ENCODE measurements around the gene PPEF1.

DNA sequence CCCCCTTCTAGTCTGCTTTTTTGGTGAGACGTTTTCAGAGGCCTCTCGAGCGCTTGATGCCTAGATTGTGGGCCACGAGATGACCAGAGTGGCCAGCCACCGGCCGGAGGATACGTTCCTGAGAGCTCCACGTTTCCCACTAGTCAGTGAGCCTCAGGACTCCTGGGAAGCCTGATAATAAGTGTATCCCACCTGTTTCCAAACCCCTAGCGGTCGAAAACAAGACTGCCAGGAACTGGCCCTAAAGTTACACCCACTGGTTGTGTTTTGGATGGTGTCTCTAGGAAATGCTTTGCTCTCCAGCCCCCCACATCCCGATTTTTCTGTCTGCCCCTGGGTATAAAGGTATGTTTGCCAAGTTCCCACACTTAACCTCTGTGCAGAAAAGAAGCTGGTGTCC is 31.0 kb upstream of the PPEF1 start:
- TF ChIP-seq, protein P1, sequence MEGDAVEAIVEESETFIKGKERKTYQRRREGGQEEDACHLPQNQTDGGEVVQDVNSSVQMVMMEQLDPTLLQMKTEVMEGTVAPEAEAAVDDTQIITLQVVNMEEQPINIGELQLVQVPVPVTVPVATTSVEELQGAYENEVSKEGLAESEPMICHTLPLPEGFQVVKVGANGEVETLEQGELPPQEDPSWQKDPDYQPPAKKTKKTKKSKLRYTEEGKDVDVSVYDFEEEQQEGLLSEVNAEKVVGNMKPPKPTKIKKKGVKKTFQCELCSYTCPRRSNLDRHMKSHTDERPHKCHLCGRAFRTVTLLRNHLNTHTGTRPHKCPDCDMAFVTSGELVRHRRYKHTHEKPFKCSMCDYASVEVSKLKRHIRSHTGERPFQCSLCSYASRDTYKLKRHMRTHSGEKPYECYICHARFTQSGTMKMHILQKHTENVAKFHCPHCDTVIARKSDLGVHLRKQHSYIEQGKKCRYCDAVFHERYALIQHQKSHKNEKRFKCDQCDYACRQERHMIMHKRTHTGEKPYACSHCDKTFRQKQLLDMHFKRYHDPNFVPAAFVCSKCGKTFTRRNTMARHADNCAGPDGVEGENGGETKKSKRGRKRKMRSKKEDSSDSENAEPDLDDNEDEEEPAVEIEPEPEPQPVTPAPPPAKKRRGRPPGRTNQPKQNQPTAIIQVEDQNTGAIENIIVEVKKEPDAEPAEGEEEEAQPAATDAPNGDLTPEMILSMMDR (IDR thresholded peaks at IDR 0.05) = peak in 1 of 6 experiments; percentile 6
- no peak for TF ChIP-seq POLR2A (IDR thresholded peaks at IDR 0.05)
